HFF-Myc (cell line): Measurements from ENCODE around the gene CD300LF.

ENCODE experiments used
- DNase-seq: peaks from one replicate; pipeline ENCODE4 v3.0.0-alpha.2; 2011; ENCODE audit warnings: low read depth; ENCODE audit errors: extremely low read depth
- H3K4me3 ChIP-seq: replicated peaks from 2 replicates; pipeline ENCODE4 v1.5.1; 2011; ENCODE audit warnings: low read depth, mild to moderate bottlenecking, control low read depth, low read length
- CTCF ChIP-seq: IDR thresholded peaks from 2 replicates; pipeline ENCODE4 v1.5.1; 2012; ENCODE audit warnings: mild to moderate bottlenecking, low read depth, low read length, control low read depth; ENCODE audit errors: missing control alignments

The CD300LF gene

DNA sequence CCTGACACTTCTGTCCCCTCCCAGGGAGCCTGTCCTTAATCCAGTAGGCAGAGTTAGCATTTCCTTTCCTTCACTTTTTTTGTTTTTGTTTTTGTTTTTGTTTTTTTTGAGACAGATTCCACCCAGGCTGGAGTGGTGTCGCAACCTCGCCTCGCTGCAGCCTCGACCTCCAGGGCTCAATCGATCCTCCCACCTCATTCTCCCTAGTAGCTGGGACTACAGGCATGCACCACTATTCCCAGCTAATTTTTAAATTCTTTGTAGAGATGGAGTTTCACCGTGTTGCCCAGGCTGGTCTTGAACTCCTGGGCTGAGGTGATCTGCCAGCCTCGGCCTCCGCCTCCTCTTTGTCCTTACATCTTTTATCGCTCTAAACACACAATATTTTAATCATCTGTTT, 39.7 kb upstream of the CD300LF start:
- no peak for TF ChIP-seq CTCF
- no peak for DNase-seq
- no peak overlapping the region for H3K4me3 ChIP-seq

DNA sequence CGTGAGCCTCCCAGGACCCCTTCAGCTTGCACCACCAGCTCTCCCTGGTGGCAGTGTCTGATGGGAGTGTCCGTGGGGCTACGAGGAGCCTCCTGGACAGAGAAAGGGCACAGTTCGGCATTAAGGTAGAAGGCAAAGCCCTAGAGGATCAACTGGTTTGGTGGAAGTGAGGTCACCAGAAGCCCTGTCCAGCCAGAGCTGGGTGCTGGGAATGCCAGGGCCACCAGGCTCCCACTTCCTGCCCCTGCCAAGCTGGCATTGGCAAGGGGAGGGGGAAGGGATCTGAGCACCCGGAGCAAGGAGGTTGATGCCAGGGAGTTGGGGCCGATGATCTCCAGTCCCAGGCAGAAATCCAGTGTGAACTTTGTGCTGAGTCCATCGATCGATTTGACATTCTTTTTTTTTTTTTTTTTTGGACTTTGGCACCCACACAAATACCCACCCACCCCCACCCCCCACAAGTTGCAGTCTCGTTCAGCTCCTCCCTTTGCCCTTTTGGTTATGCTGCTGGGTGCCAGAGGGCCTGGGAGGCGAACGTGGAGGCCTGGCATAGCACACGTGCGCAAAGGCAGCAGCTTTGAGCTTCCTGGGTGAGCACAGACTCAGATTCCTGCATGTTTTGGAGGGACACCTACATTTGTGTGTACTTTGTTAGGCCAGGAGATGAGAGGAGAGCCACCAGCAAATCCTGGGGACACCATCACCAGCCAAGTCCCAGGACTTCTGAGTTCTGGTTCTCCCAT, 37.8 kb upstream of the CD300LF start:
- TF ChIP-seq CTCF: no peak
- DNase-seq: no peak

GRCh38 chr17:74750039-74750326, 37.3 kb upstream of the CD300LF start:
- TF ChIP-seq CTCF: no peak
- peak overlapping the region; percentile 81 for H3K4me3 ChIP-seq
- DNase-seq: no peak

More for the DNA sequence above, 37.8 kb upstream of the CD300LF start:
- peak overlapping the region; percentile 81 for H3K4me3 ChIP-seq

DNA sequence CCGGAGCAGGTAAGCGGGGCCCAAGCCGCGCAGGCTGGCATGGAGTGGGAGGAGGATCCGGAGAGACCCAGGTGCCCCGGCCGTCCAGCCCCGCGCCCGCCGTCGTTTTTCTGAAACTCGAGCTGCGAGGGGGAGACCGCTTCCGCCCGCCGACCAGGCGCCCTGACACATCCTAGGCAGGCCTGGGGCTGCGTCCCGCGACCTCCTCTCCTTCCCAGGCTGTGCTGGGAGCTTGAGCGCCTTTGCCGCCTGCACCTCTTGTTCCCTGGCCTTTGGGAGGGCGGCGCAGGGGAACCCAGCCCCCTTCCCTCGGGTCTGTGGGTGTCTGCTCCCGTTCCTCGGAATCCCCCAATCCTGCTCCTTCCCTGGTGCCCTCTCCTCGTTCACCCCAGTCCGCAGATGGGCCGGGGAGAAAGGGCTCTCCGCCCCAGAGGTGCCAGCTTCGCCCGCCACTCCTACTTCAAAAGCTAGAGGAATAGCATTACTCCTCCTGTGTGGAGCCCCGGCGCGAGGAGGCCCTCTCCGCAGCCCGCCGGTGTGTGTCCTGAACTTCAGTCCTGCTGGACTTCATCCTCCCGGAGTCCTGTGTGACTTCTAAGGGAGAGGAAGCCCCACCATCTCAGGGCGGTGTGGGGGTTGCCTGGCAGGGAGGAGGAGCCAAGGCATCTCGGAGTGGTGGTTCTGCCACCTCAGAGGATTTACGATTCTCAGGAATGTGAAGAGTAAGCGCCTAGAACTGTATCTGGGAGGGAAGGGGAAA, 36.7 kb upstream of the CD300LF start:
- DNase-seq: no peak
- no peak for TF ChIP-seq CTCF
- peak overlapping the region; percentile 81 for H3K4me3 ChIP-seq

- H3K4me3 ChIP-seq: peak within 1 kb of the TSS; percentile 81
- DNase-seq: peak; percentile 40
- no peak for TF ChIP-seq CTCF
These were observed 36.0 kb upstream of the CD300LF start, which contains the start of gene NHERF1 for GRCh38 chr17:74748529-74749278. Gene NHERF1, plus strand, starts transcription at chr17:74748628. Its CDS starts 219 bp downstream, at chr17:74748847.

DNA sequence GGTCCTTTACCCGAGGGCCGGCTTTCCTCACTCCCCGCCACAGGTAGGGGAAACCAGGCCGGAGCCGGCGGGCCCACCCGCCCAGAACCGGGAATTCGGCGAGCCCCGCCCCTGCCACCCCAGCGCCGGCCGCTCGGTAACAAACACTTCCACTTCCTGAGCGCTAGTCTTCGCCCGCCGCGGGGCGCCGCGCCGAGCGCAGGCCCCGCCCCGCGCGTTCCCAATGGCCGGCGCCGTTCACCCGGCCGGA, 35.5 kb upstream of the CD300LF start:
- peak overlapping the region; percentile 81 for H3K4me3 ChIP-seq
- TF ChIP-seq CTCF: no peak
- DNase-seq: no peak
